Lower leg skin (tissue), 3 donors: ENCODE data around the gene BMP8B.

ENCODE experiments used
- POLR2A ChIP-seq, 2 donors: fragments of 450-650 bp; IDR thresholded peaks; one replicate each; pipeline ENCODE4 v1.6.1; 2016 to 2017; ENCODE audit warnings: antibody characterized with exemption in 2 of 2, mild to moderate bottlenecking in 1 of 2, moderate library complexity in 1 of 2
- TF ChIP-seq, protein P1 (sequence below), 3 donors: fragments of 450-650 bp; IDR thresholded peaks; one replicate each; pipeline ENCODE4 v1.5.1; 2016; ENCODE audit warnings: antibody characterized with exemption in 3 of 3, mild to moderate bottlenecking in 3 of 3, moderate library complexity in 2 of 3

GRCh38 chr1:39754906-39755504 is 33.7 kb downstream of the BMP8B start:
- TF ChIP-seq, protein P1, sequence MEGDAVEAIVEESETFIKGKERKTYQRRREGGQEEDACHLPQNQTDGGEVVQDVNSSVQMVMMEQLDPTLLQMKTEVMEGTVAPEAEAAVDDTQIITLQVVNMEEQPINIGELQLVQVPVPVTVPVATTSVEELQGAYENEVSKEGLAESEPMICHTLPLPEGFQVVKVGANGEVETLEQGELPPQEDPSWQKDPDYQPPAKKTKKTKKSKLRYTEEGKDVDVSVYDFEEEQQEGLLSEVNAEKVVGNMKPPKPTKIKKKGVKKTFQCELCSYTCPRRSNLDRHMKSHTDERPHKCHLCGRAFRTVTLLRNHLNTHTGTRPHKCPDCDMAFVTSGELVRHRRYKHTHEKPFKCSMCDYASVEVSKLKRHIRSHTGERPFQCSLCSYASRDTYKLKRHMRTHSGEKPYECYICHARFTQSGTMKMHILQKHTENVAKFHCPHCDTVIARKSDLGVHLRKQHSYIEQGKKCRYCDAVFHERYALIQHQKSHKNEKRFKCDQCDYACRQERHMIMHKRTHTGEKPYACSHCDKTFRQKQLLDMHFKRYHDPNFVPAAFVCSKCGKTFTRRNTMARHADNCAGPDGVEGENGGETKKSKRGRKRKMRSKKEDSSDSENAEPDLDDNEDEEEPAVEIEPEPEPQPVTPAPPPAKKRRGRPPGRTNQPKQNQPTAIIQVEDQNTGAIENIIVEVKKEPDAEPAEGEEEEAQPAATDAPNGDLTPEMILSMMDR (IDR thresholded peaks at IDR 0.05) = no peak
- no peak for TF ChIP-seq POLR2A (IDR thresholded peaks at IDR 0.05)
